ENCODE measurements around the gene FAM227B. TPM values are rescaled to one million over a fixed set of nuclear protein-coding genes. Genes with fewer than 3 reads are reported as not detected.
A peak's percentile ranks its signal among the peaks of the same experiment; 100 is the strongest.

FAM227B gene
- polyA plus RNA-seq, 3 donors = 14.2 to 17.5 (median 14.4) TPM

GRCh38 chr15:49297584-49297983 lies 323.0 kb downstream of the FAM227B start:
- no peak for DNase-seq

GRCh38 chr15:49296258-49296657 lies 324.4 kb downstream of the FAM227B start:
- no peak for DNase-seq

- DNase-seq = no peak
Measured at GRCh38 chr15:49293941-49294340, 326.7 kb downstream of the FAM227B start.

- peak; percentile 15 for DNase-seq
Measured at GRCh38 chr15:49290191-49290590, 330.4 kb downstream of the FAM227B start.

GRCh38 chr15:49288391-49288790 lies 332.2 kb downstream of the FAM227B start:
- no peak for DNase-seq

- DNase-seq = no peak
Measured at GRCh38 chr15:49287481-49287880, 333.1 kb downstream of the FAM227B start.

- no peak for DNase-seq
Measured at GRCh38 chr15:49286649-49287404, 333.8 kb downstream of the FAM227B start.

GRCh38 chr15:49282366-49282765 lies 338.3 kb downstream of the FAM227B start:
- no peak for DNase-seq

- no peak for DNase-seq
Measured at GRCh38 chr15:49279521-49280456, 340.8 kb downstream of the FAM227B start.

GRCh38 chr15:49278751-49279150 lies 341.9 kb downstream of the FAM227B start:
- DNase-seq = no peak

Other genes with a start within 250 kb of the FAM227B start
- 10 to 100 TPM; 10.3 to 15.2 (median 12.0) TPM for gene FGF7, start 197.6 kb downstream of the FAM227B start, polyA plus RNA-seq (ENCODE audit: insufficient read length in 3 of 3)
- 10 to 100 TPM; 31.2 to 37.1 (median 35.1) TPM for gene DTWD1, start 230 bp upstream of the FAM227B start, polyA plus RNA-seq (ENCODE audit: insufficient read length in 3 of 3)

Data from renal pelvis (tissue), 4 donors.